ENCODE results near the gene PDCD10.

The PDCD10 gene

GRCh38 chr3:167734498-167735232, at the start of gene PDCD10:
Gene PDCD10 (minus strand): TSS chr3:167734892. CDS start chr3:167720157, 14,735 bp downstream.
- peak; percentile 44 for DNase-seq (ENCODE audit: low spot score)

GRCh38 chr3:167783781-167784180, 49.1 kb upstream of the PDCD10 start:
- no peak for DNase-seq (ENCODE audit: low spot score)

GRCh38 chr3:167780214-167780883, 45.7 kb upstream of the PDCD10 start:
- DNase-seq (ENCODE audit: low spot score) = no peak

- no peak for DNase-seq (ENCODE audit: low spot score)
Measured at GRCh38 chr3:167777356-167777755, 42.7 kb upstream of the PDCD10 start.

GRCh38 chr3:167776066-167776685, 41.5 kb upstream of the PDCD10 start:
- DNase-seq (ENCODE audit: low spot score) = no peak

- no peak for DNase-seq (ENCODE audit: low spot score)
Measured at GRCh38 chr3:167773584-167773983, 38.9 kb upstream of the PDCD10 start.

GRCh38 chr3:167772992-167773391, 38.3 kb upstream of the PDCD10 start:
- DNase-seq (ENCODE audit: low spot score) = no peak

- no peak for DNase-seq (ENCODE audit: low spot score)
Measured at GRCh38 chr3:167762296-167762695, 27.6 kb upstream of the PDCD10 start.

- DNase-seq (ENCODE audit: low spot score) = no peak
Measured at GRCh38 chr3:167761302-167761701, 26.6 kb upstream of the PDCD10 start.

- no peak for DNase-seq (ENCODE audit: low spot score)
Measured at GRCh38 chr3:167754049-167754448, 19.4 kb upstream of the PDCD10 start.

- no peak for DNase-seq (ENCODE audit: low spot score)
Measured at GRCh38 chr3:167750272-167750971, 15.7 kb upstream of the PDCD10 start.

GRCh38 chr3:167749728-167750127, 15.0 kb upstream of the PDCD10 start:
- DNase-seq (ENCODE audit: low spot score) = no peak

GRCh38 chr3:167749209-167749608, 14.5 kb upstream of the PDCD10 start:
- DNase-seq (ENCODE audit: low spot score) = no peak

- no peak for DNase-seq (ENCODE audit: low spot score)
Measured at GRCh38 chr3:167743799-167744198, 9.1 kb upstream of the PDCD10 start.

GRCh38 chr3:167742338-167742737, 7.6 kb upstream of the PDCD10 start:
- DNase-seq (ENCODE audit: low spot score) = no peak

- no peak for DNase-seq (ENCODE audit: low spot score)
Measured at GRCh38 chr3:167740961-167741587, 6.4 kb upstream of the PDCD10 start.

GRCh38 chr3:167739190-167739810, 4.6 kb upstream of the PDCD10 start:
- DNase-seq (ENCODE audit: low spot score) = no peak

GRCh38 chr3:167738037-167738436, 3.3 kb upstream of the PDCD10 start:
- DNase-seq (ENCODE audit: low spot score) = no peak

GRCh38 chr3:167736997-167737396, 2.3 kb upstream of the PDCD10 start:
- DNase-seq (ENCODE audit: low spot score) = no peak

GRCh38 chr3:167736264-167736787, 1.6 kb upstream of the PDCD10 start:
- DNase-seq (ENCODE audit: low spot score) = no peak

Measured in HuH-7.5 (cell line).